AG09309 (cell line): Measurements from ENCODE around the gene CATSPER4.

Source experiments
- DNase-seq: peaks from one replicate; pipeline ENCODE4 v3.0.0-alpha.2; 2010; ENCODE audit warnings: low read depth
- H3K4me3 ChIP-seq: 2 replicates; pipeline ENCODE4 v1.5.1; 2011; ENCODE audit warnings: mild to moderate bottlenecking, low read depth, low read length, moderate library complexity; ENCODE audit not compliant: control insufficient read depth
- TF ChIP-seq, protein P1 (sequence below): IDR thresholded peaks from 2 replicates; pipeline ENCODE4 v1.5.1; 2011; ENCODE audit warnings: mild to moderate bottlenecking, low read depth, low read length, inconsistent platforms; ENCODE audit not compliant: insufficient read depth, control insufficient read depth; ENCODE audit errors: missing control alignments

CATSPER4 gene

GRCh38 chr1:26160527-26161414 is 29.6 kb upstream of the CATSPER4 start:
- no peak for DNase-seq
- TF ChIP-seq, protein P1, sequence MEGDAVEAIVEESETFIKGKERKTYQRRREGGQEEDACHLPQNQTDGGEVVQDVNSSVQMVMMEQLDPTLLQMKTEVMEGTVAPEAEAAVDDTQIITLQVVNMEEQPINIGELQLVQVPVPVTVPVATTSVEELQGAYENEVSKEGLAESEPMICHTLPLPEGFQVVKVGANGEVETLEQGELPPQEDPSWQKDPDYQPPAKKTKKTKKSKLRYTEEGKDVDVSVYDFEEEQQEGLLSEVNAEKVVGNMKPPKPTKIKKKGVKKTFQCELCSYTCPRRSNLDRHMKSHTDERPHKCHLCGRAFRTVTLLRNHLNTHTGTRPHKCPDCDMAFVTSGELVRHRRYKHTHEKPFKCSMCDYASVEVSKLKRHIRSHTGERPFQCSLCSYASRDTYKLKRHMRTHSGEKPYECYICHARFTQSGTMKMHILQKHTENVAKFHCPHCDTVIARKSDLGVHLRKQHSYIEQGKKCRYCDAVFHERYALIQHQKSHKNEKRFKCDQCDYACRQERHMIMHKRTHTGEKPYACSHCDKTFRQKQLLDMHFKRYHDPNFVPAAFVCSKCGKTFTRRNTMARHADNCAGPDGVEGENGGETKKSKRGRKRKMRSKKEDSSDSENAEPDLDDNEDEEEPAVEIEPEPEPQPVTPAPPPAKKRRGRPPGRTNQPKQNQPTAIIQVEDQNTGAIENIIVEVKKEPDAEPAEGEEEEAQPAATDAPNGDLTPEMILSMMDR, result no peak
- H3K4me3 ChIP-seq, result no peak overlapping the region

DNA sequence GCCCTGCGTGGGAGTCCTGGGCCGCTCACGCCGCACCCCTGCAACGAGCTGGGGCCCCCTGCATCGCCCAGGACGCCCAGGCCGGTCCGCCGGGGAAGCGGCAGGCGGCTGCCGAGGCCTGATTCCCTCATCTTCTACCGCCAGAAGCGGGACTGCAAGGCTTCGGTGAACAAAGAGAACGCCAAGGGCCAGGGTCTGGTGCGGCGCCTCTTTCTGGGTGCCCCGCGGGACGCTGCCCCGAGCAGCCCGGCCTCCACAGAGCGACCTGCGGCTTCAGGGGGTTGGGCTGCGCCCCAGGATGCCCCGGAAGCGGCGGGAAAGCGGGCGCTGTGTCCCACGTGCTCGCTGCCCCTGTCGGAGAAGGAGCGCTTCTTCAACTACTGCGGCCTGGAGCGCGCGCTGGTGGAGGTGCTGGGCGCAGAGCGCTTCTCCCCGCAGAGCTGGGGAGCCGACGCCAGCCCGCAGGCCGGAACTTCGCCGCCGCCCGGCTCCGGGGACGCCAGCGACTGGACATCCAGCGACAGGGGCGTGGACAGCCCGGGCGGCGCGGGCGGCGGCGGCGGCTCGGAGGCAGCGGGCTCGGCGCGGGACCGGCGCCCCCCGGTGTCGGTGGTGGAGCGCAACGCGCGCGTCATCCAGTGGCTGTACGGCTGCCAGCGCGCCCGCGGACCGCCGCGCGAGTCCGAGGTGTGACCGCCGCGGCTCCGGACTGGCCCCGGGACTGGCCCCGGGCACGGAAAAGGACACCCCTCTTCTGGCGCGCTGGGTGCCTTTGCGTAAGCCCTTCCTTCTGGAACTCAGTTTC is 28.8 kb upstream of the CATSPER4 start:
- DNase-seq, result no peak
- peak overlapping the region; percentile 31 for H3K4me3 ChIP-seq

GRCh38 chr1:26162220-26162709 is 28.1 kb upstream of the CATSPER4 start:
- TF ChIP-seq, protein P1, result no peak
- H3K4me3 ChIP-seq, result peak overlapping the region; percentile 25
- DNase-seq, result no peak

More for the DNA sequence above, 28.8 kb upstream of the CATSPER4 start:
- TF ChIP-seq, protein P1, result no peak

DNA sequence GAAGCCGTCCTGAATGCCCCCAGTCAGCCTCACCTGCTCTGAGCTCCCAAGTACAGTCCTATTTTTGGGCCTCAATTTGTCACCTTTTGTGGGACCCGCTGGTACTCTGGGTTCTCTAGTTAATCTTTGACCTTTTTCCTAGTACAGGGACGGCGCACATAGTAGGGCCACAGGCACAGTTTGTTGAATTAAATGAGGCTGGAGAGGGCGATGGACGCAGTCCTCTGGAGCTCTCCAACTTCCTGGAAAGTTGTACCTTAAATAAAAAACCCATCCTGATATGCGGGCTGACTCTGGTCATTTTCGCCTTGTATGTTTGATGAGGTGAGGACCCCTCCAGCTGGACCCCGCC is 26.7 kb upstream of the CATSPER4 start:
- no peak overlapping the region for H3K4me3 ChIP-seq
- TF ChIP-seq, protein P1, result no peak
- DNase-seq, result no peak

GRCh38 chr1:26164036-26164860 is 26.2 kb upstream of the CATSPER4 start:
- DNase-seq, result no peak
- TF ChIP-seq, protein P1, result peak; percentile 41
- H3K4me3 ChIP-seq, result peak overlapping the region; percentile 28
